A549 (cell line): ENCODE measurements around the gene ARL8B.

Experiments
- CTCF ChIP-seq: fragments of >200 bp; sonication (Bioruptor Twin); formaldehyde crosslinking; IDR thresholded peaks from 3 replicates; pipeline ENCODE4 v1.5.1; 2016
- JUN ChIP-seq, 2 experiments: fragments of >200 bp; sonication (Bioruptor Twin); formaldehyde crosslinking; IDR thresholded peaks; 2 replicates in 1 of 2; 3 replicates in 1 of 2; pipeline ENCODE4 v1.6.1; 2016 to 2017
- POLR2A ChIP-seq: IDR thresholded peaks from 2 replicates; pipeline ENCODE4 v1.6.1; 2012; ENCODE audit warnings: mild to moderate bottlenecking, low read length

DNA sequence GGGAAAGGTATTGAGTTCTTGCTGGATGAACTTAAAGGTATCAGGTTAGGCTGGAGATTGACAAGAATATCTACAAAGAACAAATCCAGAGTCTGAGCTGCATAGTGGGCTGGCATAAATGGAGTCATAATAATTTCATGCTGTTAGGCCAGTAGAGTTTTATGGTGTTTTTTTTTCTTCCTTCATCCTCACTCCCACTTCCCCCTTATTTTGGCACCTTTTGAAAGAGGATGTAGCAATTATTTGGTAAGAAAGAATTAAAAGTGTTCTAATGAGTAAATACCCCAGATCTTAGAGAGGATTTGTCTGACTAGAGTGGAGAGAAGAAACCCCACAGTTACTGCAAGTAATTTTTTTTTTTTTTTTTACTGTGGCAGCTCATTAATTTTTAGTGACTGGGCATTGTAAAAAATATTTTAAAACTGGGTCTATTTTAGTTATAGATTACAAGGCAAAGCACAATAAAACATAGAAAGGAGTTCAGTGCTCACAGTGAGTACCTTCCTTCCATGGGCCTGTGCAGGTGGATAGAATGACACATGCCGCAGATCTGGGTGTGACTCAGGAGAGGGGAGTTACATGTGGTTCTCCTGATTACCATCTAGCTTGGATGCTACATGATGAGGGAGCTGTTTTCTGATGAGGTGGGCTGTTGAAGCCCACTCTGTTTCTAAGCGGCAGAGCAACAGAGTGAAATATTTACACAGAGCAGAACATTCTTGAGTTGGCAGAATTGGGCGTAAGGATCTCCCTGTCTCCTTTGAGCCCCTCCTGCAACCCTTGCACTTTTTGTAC, 70.7 kb downstream of the ARL8B start:
- no peak for TF ChIP-seq POLR2A
- TF ChIP-seq CTCF = no peak
- TF ChIP-seq JUN (IDR thresholded peaks at IDR 0.05) = no peak
